ENCODE results near the gene CRELD1.

GRCh38 chr3:9901967-9902366 lies 31.7 kb upstream of the CRELD1 start:
- TF ChIP-seq CTCF (IDR thresholded peaks at IDR 0.05) (no peak), POLR2A (IDR thresholded peaks at IDR 0.05) (no peak)

Data from body of pancreas (tissue), 4 donors.